WTC11 (cell line): Measurements from ENCODE around the gene CAPN7. TPM values are rescaled to one million over a fixed set of nuclear protein-coding genes. Genes with fewer than 3 reads are reported as not detected.

Source experiments
- ATAC-seq: fragments of 200-7000 bp; cut with Tn5 transposase; 2 replicates; pipeline ENCODE4 v1.10.0; 2021; ENCODE audit warnings: mild to moderate bottlenecking, moderate library complexity
- CTCF ChIA-PET: fragments of 300-600 bp; sonication (Branson Sonifier 250); formaldehyde crosslinking; loops from one replicate; lab custom pipeline; 2021; ENCODE audit warnings: antibody characterized with exemption; lab: Charles Lee
- POLR2A ChIA-PET: fragments of 350-600 bp; sonication (Branson Sonifier 250); formaldehyde crosslinking; loops from one replicate; lab custom pipeline; 2021; ENCODE audit warnings: antibody characterized with exemption; lab: Charles Lee
- DNase-seq: peaks from one replicate; pipeline ENCODE4 v3.0.0; 2021; ENCODE audit warnings: low spot score
- H3K27ac Mint-ChIP-seq: 2 replicates; pipeline ENCODE4 v1.8.0; 2021; ENCODE audit warnings: mixed read lengths
- H3K27me3 Mint-ChIP-seq: 2 replicates; pipeline ENCODE4 v1.8.0; 2021; ENCODE audit warnings: low read depth, mild to moderate bottlenecking, moderate library complexity, mixed read lengths
- H3K36me3 Mint-ChIP-seq: 2 replicates; pipeline ENCODE4 v1.8.0; 2021; ENCODE audit warnings: mixed read lengths
- H3K4me1 Mint-ChIP-seq: 2 replicates; pipeline ENCODE4 v1.8.0; 2022; ENCODE audit warnings: mixed read lengths
- H3K4me3 Mint-ChIP-seq: 2 replicates; pipeline ENCODE4 v1.8.0; 2021; ENCODE audit warnings: mild to moderate bottlenecking, moderate library complexity, mixed read lengths
- H3K9me3 Mint-ChIP-seq: 2 replicates; pipeline ENCODE4 v1.8.0; 2021; ENCODE audit warnings: mixed read lengths
- ATF1 ChIP-seq: sonication (generic); formaldehyde crosslinking; IDR thresholded peaks from 2 replicates; pipeline ENCODE4 v1.8.1; 2023; ENCODE audit warnings: mild to moderate bottlenecking, moderate library complexity, missing genetic modification reagents
- ELF4 ChIP-seq: sonication (generic); formaldehyde crosslinking; IDR thresholded peaks from 2 replicates; pipeline ENCODE4 v1.8.1; 2022; ENCODE audit warnings: low read depth, mild to moderate bottlenecking, moderate library complexity, missing genetic modification reagents
- FOXK1 ChIP-seq: sonication (generic); formaldehyde crosslinking; IDR thresholded peaks from 2 replicates; pipeline ENCODE4 v1.8.0; 2022; ENCODE audit warnings: mild to moderate bottlenecking, moderate library complexity, missing genetic modification reagents
- GABPB1 ChIP-seq: sonication (generic); formaldehyde crosslinking; IDR thresholded peaks from 2 replicates; pipeline ENCODE4 v1.8.1; 2023; ENCODE audit warnings: mild to moderate bottlenecking, missing genetic modification reagents
- HMGA2 ChIP-seq: fragments of 250-450 bp; sonication (Bioruptor Pico); IDR thresholded peaks from 2 replicates; pipeline ENCODE4 v1.4.0; 2021; ENCODE audit warnings: mild to moderate bottlenecking, moderate library complexity
- NFYB ChIP-seq: sonication (generic); formaldehyde crosslinking; conservative IDR thresholded peaks from 2 replicates; pipeline ENCODE4 v1.8.0; 2022; ENCODE audit warnings: low read depth, missing genetic modification reagents
- NR1H2 ChIP-seq: sonication (generic); formaldehyde crosslinking; IDR thresholded peaks from 2 replicates; pipeline ENCODE4 v1.9.0; 2021; ENCODE audit warnings: mild to moderate bottlenecking, moderate library complexity, missing genetic modification reagents
- NR3C1 ChIP-seq: sonication (generic); formaldehyde crosslinking; conservative IDR thresholded peaks from 2 replicates; pipeline ENCODE4 v1.8.1; 2023; ENCODE audit warnings: low read depth, mild to moderate bottlenecking, missing genetic modification reagents
- SMAD4 ChIP-seq: sonication (generic); formaldehyde crosslinking; IDR thresholded peaks from 2 replicates; pipeline ENCODE4 v1.8.0; 2022; ENCODE audit warnings: mild to moderate bottlenecking, missing genetic modification reagents
- ZNF232 ChIP-seq: sonication (generic); formaldehyde crosslinking; IDR thresholded peaks from 2 replicates; pipeline ENCODE4 v1.8.0; 2022; ENCODE audit warnings: mild to moderate bottlenecking, missing genetic modification reagents
- ZNF423 ChIP-seq: fragments of 250-450 bp; sonication (Bioruptor Pico); IDR thresholded peaks from 2 replicates; pipeline ENCODE4 v2.1.2; 2022; ENCODE audit warnings: mild to moderate bottlenecking, moderate library complexity
- total RNA-seq: library from RNA; stranded (reverse); gene quantifications from 3 replicates; pipeline ENCODE4 v1.2.3, GENCODE V29; 2021
- TF ChIP-seq, protein P1 (sequence below): sonication (generic); formaldehyde crosslinking; IDR thresholded peaks from 2 replicates; pipeline ENCODE4 v1.8.1; 2023; ENCODE audit warnings: mild to moderate bottlenecking, missing genetic modification reagents, moderate library complexity
- TF ChIP-seq, protein P2 (sequence below): sonication (generic); formaldehyde crosslinking; IDR thresholded peaks from 2 replicates; pipeline ENCODE4 v1.8.0; 2023; ENCODE audit warnings: missing genetic modification reagents, mild to moderate bottlenecking, borderline replicate concordance
- TF ChIP-seq, protein P3 (sequence below): fragments of 250-450 bp; sonication (Bioruptor Pico); IDR thresholded peaks from 2 replicates; pipeline ENCODE4 v1.9.0; 2021; ENCODE audit warnings: mild to moderate bottlenecking, borderline replicate concordance
- TF ChIP-seq, protein P4 (sequence below): sonication (generic); formaldehyde crosslinking; IDR thresholded peaks from 2 replicates; pipeline ENCODE4 v1.8.1; 2023; ENCODE audit warnings: mild to moderate bottlenecking, missing genetic modification reagents, borderline replicate concordance
- TF ChIP-seq, protein P5 (sequence below): sonication (generic); formaldehyde crosslinking; IDR thresholded peaks from 2 replicates; pipeline ENCODE4 v1.8.1; 2022; ENCODE audit warnings: mild to moderate bottlenecking, missing genetic modification reagents, moderate library complexity, borderline replicate concordance

CAPN7 gene
- total RNA-seq, 1 experiment from 2014 or later, result 16.8 TPM

DNA sequence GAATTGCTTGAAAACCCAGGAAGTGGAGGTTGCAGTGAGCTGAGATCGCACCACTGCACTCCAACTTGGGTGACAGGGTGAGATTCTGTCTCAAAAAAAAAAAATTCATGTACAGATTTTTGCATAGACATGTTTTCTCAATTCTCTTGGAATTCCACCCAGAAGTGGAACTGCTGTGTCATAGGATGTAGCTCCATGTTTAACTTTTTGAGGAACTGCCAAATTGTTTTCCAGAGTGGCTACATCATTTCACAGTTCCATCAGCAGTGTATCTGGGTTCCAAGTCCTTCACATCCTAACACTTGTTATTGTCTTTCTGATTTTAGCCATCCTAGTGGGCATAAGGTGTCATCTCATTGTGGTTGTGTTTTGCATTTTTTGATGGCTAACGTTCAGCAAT lies 9.9 kb downstream of the CAPN7 start:
- no peak for TF ChIP-seq NR1H2
- DNase-seq, result no peak
- no peaks in the 10 kb centered on the region for H3K27me3 Mint-ChIP-seq
- ChIA-PET CTCF (no interaction called here), POLR2A (no interaction called here)
- H3K9me3 Mint-ChIP-seq, result no peaks in the 10 kb centered on the region
- peaks cover 28% of the 10 kb centered on the region for H3K36me3 Mint-ChIP-seq
- no peaks in the 10 kb centered on the region for H3K4me1 Mint-ChIP-seq
- ATAC-seq, result no peak
- H3K27ac Mint-ChIP-seq, result no peak overlapping the region
- no peak overlapping the region for H3K4me3 Mint-ChIP-seq

DNA sequence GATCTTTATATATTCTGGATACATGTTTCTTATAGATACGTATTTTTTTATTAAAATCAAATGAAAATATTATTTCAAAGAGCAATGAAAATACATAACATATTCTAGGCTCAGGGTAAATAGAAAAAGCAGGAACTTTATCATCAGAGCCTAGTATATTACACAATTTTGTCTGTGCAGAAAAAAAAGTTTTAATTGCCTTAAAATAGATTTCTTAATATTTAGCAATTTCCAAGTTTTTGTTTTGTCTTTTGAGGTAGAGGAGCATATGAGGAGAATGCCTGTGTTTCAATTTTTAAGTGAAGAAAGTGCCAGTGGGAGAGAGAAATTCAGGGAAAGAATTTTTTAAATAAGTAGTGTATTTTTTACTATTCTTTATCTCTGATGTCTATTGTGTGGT lies 10.5 kb downstream of the CAPN7 start:
- Mint-ChIP-seq H3K4me1 (no peaks in the 10 kb centered on the region), H3K9me3 (no peaks in the 10 kb centered on the region), H3K27ac (no peak overlapping the region), H3K36me3 (peaks cover 28% of the 10 kb centered on the region), H3K4me3 (no peak overlapping the region), H3K27me3 (no peaks in the 10 kb centered on the region)
- CTCF ChIA-PET, result no interaction called here
- POLR2A ChIA-PET, result interaction anchor here (1.1 kb wide), 1 partner anchor 11 kb away, joined by 3 read pairs; no protein-coding TSS in a partner anchor
- no peak for ATAC-seq
- DNase-seq, result no peak
- TF ChIP-seq FOXK1 (CRISPR knock-in tag) (no peak), ELF4 (CRISPR knock-in tag) (no peak), ATF1 (CRISPR knock-in tag) (no peak), NR3C1 (no peak), ZNF232 (no peak), ZNF423 (CRISPR knock-in tag) (no peak)
- TF ChIP-seq, protein P1, sequence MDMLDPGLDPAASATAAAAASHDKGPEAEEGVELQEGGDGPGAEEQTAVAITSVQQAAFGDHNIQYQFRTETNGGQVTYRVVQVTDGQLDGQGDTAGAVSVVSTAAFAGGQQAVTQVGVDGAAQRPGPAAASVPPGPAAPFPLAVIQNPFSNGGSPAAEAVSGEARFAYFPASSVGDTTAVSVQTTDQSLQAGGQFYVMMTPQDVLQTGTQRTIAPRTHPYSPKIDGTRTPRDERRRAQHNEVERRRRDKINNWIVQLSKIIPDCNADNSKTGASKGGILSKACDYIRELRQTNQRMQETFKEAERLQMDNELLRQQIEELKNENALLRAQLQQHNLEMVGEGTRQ (CRISPR knock-in tag), result no peak
- TF ChIP-seq, protein P2, sequence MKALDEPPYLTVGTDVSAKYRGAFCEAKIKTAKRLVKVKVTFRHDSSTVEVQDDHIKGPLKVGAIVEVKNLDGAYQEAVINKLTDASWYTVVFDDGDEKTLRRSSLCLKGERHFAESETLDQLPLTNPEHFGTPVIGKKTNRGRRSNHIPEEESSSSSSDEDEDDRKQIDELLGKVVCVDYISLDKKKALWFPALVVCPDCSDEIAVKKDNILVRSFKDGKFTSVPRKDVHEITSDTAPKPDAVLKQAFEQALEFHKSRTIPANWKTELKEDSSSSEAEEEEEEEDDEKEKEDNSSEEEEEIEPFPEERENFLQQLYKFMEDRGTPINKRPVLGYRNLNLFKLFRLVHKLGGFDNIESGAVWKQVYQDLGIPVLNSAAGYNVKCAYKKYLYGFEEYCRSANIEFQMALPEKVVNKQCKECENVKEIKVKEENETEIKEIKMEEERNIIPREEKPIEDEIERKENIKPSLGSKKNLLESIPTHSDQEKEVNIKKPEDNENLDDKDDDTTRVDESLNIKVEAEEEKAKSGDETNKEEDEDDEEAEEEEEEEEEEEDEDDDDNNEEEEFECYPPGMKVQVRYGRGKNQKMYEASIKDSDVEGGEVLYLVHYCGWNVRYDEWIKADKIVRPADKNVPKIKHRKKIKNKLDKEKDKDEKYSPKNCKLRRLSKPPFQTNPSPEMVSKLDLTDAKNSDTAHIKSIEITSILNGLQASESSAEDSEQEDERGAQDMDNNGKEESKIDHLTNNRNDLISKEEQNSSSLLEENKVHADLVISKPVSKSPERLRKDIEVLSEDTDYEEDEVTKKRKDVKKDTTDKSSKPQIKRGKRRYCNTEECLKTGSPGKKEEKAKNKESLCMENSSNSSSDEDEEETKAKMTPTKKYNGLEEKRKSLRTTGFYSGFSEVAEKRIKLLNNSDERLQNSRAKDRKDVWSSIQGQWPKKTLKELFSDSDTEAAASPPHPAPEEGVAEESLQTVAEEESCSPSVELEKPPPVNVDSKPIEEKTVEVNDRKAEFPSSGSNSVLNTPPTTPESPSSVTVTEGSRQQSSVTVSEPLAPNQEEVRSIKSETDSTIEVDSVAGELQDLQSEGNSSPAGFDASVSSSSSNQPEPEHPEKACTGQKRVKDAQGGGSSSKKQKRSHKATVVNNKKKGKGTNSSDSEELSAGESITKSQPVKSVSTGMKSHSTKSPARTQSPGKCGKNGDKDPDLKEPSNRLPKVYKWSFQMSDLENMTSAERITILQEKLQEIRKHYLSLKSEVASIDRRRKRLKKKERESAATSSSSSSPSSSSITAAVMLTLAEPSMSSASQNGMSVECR (CRISPR knock-in tag), result no peak

DNA sequence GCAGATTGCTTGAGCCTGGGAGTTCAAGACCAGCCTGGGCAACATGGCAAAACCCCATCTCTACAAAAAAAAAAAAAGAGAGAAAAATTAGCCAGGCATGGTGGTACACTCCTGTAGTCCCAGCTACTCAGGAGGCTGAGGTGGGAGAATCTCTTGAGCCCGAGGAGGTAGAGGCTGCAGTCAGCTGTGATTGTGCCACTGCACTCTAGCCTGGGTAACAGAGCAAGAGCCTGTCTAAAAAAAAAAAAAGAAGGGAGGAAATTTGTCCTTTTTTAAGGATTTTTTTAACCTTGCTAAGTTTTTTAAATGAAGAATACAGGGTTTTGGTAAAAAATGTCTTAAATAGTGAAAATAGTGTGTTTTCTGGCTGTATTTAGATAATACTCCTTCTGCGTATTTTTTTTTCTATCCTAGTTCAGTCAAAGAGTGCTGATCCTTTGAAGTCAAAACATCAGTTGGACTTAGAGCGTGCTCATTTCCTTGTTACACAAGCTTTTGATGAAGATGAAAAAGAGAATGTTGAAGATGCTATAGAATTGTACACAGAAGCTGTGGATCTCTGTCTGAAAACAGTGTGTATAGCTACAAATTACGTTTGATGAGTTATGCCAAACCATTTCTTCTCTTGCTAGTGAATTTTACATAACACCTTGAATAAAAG lies 11.1 kb downstream of the CAPN7 start:
- CTCF ChIA-PET, result no interaction called here
- Mint-ChIP-seq H3K36me3 (peaks cover 28% of the 10 kb centered on the region), H3K27ac (no peak overlapping the region), H3K4me3 (no peak overlapping the region), H3K9me3 (no peaks in the 10 kb centered on the region), H3K27me3 (no peaks in the 10 kb centered on the region), H3K4me1 (no peaks in the 10 kb centered on the region)
- DNase-seq (no peak), ATAC-seq (no peak)
- POLR2A ChIA-PET, result interaction anchor here (1.1 kb wide), 1 partner anchor 10 kb away, joined by 3 read pairs; no protein-coding TSS in a partner anchor
- TF ChIP-seq, protein P3, sequence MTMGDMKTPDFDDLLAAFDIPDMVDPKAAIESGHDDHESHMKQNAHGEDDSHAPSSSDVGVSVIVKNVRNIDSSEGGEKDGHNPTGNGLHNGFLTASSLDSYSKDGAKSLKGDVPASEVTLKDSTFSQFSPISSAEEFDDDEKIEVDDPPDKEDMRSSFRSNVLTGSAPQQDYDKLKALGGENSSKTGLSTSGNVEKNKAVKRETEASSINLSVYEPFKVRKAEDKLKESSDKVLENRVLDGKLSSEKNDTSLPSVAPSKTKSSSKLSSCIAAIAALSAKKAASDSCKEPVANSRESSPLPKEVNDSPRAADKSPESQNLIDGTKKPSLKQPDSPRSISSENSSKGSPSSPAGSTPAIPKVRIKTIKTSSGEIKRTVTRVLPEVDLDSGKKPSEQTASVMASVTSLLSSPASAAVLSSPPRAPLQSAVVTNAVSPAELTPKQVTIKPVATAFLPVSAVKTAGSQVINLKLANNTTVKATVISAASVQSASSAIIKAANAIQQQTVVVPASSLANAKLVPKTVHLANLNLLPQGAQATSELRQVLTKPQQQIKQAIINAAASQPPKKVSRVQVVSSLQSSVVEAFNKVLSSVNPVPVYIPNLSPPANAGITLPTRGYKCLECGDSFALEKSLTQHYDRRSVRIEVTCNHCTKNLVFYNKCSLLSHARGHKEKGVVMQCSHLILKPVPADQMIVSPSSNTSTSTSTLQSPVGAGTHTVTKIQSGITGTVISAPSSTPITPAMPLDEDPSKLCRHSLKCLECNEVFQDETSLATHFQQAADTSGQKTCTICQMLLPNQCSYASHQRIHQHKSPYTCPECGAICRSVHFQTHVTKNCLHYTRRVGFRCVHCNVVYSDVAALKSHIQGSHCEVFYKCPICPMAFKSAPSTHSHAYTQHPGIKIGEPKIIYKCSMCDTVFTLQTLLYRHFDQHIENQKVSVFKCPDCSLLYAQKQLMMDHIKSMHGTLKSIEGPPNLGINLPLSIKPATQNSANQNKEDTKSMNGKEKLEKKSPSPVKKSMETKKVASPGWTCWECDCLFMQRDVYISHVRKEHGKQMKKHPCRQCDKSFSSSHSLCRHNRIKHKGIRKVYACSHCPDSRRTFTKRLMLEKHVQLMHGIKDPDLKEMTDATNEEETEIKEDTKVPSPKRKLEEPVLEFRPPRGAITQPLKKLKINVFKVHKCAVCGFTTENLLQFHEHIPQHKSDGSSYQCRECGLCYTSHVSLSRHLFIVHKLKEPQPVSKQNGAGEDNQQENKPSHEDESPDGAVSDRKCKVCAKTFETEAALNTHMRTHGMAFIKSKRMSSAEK (CRISPR knock-in tag), result no peak
- TF ChIP-seq GABPB1 (CRISPR knock-in tag) (no peak), NFYB (no peak), HMGA2 (no peak), SMAD4 (no peak)
- TF ChIP-seq, protein P4, sequence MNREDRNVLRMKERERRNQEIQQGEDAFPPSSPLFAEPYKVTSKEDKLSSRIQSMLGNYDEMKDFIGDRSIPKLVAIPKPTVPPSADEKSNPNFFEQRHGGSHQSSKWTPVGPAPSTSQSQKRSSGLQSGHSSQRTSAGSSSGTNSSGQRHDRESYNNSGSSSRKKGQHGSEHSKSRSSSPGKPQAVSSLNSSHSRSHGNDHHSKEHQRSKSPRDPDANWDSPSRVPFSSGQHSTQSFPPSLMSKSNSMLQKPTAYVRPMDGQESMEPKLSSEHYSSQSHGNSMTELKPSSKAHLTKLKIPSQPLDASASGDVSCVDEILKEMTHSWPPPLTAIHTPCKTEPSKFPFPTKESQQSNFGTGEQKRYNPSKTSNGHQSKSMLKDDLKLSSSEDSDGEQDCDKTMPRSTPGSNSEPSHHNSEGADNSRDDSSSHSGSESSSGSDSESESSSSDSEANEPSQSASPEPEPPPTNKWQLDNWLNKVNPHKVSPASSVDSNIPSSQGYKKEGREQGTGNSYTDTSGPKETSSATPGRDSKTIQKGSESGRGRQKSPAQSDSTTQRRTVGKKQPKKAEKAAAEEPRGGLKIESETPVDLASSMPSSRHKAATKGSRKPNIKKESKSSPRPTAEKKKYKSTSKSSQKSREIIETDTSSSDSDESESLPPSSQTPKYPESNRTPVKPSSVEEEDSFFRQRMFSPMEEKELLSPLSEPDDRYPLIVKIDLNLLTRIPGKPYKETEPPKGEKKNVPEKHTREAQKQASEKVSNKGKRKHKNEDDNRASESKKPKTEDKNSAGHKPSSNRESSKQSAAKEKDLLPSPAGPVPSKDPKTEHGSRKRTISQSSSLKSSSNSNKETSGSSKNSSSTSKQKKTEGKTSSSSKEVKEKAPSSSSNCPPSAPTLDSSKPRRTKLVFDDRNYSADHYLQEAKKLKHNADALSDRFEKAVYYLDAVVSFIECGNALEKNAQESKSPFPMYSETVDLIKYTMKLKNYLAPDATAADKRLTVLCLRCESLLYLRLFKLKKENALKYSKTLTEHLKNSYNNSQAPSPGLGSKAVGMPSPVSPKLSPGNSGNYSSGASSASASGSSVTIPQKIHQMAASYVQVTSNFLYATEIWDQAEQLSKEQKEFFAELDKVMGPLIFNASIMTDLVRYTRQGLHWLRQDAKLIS (CRISPR knock-in tag), result no peak
- TF ChIP-seq, protein P5, sequence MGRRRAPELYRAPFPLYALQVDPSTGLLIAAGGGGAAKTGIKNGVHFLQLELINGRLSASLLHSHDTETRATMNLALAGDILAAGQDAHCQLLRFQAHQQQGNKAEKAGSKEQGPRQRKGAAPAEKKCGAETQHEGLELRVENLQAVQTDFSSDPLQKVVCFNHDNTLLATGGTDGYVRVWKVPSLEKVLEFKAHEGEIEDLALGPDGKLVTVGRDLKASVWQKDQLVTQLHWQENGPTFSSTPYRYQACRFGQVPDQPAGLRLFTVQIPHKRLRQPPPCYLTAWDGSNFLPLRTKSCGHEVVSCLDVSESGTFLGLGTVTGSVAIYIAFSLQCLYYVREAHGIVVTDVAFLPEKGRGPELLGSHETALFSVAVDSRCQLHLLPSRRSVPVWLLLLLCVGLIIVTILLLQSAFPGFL, result no peak
